HG03558 (cell line): ENCODE measurements around the gene SRPX2.
"Not testable (repeated sequence)": the region's sequence is repeated elsewhere in the genome, so short reads cannot be mapped to it uniquely, and the experiment has no call there.

ENCODE experiments used
- ATAC-seq: cut with Tn5 transposase; IDR thresholded peaks from one replicate; pipeline ENCODE4 v1.9.1; 2021; ENCODE audit warnings: moderate number of reproducible peaks; ENCODE audit not compliant: unreplicated experiment; ENCODE audit errors: extremely low read depth

Gene SRPX2

GRCh38 chrX:100695302-100695701, 51.3 kb downstream of the SRPX2 start:
- ATAC-seq, result no peak

- no peak for ATAC-seq
Measured at GRCh38 chrX:100695991-100696390, 52.0 kb downstream of the SRPX2 start.

GRCh38 chrX:100696699-100697351, 52.8 kb downstream of the SRPX2 start:
- ATAC-seq, result no peak

- ATAC-seq, result no peak
Measured at GRCh38 chrX:100698551-100698950, 54.6 kb downstream of the SRPX2 start.

- ATAC-seq, result no peak
Measured at GRCh38 chrX:100700809-100701208, 56.8 kb downstream of the SRPX2 start.

GRCh38 chrX:100704581-100705203, 60.7 kb downstream of the SRPX2 start:
- no peak for ATAC-seq

GRCh38 chrX:100710816-100711215, 66.8 kb downstream of the SRPX2 start:
- ATAC-seq, result no peak

GRCh38 chrX:100717363-100717762, 73.4 kb downstream of the SRPX2 start:
- no peak for ATAC-seq

GRCh38 chrX:100719139-100719538, 75.1 kb downstream of the SRPX2 start:
- ATAC-seq, result no peak

- no peak for ATAC-seq
Measured at GRCh38 chrX:100720301-100720700, 76.3 kb downstream of the SRPX2 start.

- no peak for ATAC-seq
Measured at GRCh38 chrX:100721328-100721727, 77.3 kb downstream of the SRPX2 start.

- not testable (repeated sequence) for ATAC-seq
Measured at GRCh38 chrX:100724006-100724405, 80.0 kb downstream of the SRPX2 start.
